Esophagus squamous epithelium (tissue), 4 donors: ENCODE measurements around the gene MBLAC1.

Source experiments
- POLR2A ChIP-seq, 4 donors: fragments of 450-650 bp; IDR thresholded peaks; one replicate each; pipeline ENCODE4 v1.6.1; 2017; ENCODE audit warnings: antibody characterized with exemption in 4 of 4, mild to moderate bottlenecking in 4 of 4, moderate library complexity in 3 of 4
- TF ChIP-seq, protein P1 (sequence below), 6 experiments: fragments of 450-650 bp in 4 of 6; fragments of 200-600 bp in 2 of 6; sonication (generic) in 2 of 6; IDR thresholded peaks; one replicate each; pipeline ENCODE4 v1.5.1; 2016 to 2019; ENCODE audit warnings: antibody characterized with exemption in 6 of 6, mild to moderate bottlenecking in 4 of 6, moderate library complexity in 4 of 6

DNA sequence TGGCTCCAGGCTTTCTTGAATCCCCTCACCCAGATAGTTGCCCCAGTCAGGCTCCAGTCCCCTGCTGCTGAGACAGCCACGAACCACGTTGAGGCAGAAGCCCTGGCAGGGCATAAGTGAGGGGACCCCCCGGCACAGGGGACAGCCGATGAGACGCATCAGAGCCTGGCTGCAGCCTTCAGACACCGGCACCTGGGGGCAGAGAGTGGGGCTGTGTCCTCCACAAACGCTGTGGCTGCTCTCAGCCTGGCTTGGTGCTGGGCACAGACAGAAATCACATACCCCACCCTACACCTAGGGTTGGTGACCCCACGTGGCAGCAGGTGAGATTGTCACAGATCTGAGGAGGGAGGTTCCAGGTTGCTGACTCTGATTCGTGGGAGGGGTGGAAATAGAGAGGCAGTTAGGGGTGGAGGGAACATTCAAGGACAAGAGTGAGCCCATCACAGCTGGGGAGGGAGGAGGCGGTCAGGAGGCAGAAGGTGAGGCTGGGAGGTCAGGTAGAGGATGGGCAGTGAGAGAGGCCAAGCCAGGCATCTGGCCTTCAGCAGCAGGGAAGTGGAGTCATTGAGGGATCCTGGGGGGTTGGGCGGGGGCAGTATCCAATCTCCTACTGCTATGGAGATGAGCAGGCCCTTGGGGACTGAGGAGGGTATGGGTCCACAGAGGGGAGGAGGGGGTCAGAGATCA, 47.2 kb downstream of the MBLAC1 start:
- no peak for TF ChIP-seq POLR2A (IDR thresholded peaks at IDR 0.05)
- TF ChIP-seq, protein P1, sequence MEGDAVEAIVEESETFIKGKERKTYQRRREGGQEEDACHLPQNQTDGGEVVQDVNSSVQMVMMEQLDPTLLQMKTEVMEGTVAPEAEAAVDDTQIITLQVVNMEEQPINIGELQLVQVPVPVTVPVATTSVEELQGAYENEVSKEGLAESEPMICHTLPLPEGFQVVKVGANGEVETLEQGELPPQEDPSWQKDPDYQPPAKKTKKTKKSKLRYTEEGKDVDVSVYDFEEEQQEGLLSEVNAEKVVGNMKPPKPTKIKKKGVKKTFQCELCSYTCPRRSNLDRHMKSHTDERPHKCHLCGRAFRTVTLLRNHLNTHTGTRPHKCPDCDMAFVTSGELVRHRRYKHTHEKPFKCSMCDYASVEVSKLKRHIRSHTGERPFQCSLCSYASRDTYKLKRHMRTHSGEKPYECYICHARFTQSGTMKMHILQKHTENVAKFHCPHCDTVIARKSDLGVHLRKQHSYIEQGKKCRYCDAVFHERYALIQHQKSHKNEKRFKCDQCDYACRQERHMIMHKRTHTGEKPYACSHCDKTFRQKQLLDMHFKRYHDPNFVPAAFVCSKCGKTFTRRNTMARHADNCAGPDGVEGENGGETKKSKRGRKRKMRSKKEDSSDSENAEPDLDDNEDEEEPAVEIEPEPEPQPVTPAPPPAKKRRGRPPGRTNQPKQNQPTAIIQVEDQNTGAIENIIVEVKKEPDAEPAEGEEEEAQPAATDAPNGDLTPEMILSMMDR (IDR thresholded peaks at IDR 0.05): no peak
